HG02870 (cell line): Measurements from ENCODE around the gene ITGB3BP.
"Not testable (repeated sequence)": the region's sequence is repeated elsewhere in the genome, so short reads cannot be mapped to it uniquely, and the experiment has no call there.

Experiments
- ATAC-seq: cut with Tn5 transposase; IDR thresholded peaks from one replicate; pipeline ENCODE4 v1.9.1; 2021; ENCODE audit warnings: mild to moderate bottlenecking, moderate library complexity; ENCODE audit not compliant: unreplicated experiment

ITGB3BP gene

DNA sequence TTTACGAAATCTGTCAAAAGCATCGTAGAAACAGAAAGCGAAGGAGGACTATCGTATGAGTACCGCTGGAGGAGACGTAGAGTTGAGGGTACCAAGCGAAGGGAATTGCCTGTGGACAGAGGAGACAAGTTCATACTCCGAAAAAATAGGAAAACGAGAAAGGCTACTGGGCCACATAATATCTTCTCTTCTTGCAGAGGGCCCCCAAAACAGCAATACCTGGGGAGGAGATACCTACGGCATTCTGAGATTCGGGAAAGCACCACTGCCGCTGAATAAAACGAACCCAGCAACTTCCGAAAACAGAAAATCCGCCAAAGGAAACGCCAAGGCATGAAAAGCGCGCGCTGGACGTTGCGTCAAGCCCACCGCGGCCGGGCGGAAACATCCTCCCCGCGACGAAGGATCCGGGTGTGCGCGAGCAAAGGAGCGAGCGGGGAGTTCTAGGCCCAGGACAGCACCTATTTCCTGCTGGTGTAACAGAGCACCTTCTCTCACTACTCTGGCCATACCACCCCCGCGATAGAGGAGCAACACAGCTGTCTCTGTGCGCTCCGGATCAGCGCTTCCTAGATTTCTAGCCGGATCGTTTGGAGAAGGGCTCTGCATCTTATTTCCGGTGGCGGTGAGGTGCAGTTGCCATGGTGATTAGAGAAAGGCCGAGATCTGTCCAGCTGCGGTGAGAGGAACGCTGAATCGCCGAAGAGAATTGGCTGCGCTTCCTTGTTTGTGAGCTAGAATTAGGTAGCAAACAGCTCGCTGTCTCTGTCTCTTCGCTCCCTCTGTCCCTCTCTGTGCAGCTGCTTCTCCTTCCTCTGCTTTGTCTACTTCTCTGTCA lies at the start of gene ITGB3BP, which contains the start of gene EFCAB7:
Gene ITGB3BP (minus strand): TSS at position 335 of the 838 bp plus-strand sequence. CDS start 92 bp downstream, at position 243.
Gene EFCAB7 (plus strand): TSS at position 635 of the 838 bp plus-strand sequence. CDS start 2,048 bp downstream, outside the sequence.
- peak; percentile 88 for ATAC-seq

DNA sequence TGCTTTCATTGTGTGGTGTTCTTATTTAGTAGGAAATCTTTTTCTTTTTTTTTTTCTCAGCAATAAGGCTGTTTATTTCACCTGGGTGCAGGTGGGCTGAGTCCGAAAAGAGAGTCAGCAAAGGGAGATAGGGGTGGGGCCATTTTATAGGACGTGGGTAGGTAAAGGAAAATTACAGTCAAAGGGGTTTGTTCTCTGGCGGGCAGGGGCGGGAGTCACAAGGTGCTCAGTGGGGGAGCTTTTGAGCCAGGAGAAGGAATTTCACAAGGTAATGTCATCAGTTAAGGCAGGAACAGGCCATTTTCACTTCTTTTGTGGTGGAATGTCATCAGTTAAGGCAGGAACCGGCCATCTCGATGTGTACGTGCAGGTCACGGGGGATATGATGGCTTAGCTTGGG lies 49.7 kb upstream of the ITGB3BP start:
- not testable (repeated sequence) for ATAC-seq

DNA sequence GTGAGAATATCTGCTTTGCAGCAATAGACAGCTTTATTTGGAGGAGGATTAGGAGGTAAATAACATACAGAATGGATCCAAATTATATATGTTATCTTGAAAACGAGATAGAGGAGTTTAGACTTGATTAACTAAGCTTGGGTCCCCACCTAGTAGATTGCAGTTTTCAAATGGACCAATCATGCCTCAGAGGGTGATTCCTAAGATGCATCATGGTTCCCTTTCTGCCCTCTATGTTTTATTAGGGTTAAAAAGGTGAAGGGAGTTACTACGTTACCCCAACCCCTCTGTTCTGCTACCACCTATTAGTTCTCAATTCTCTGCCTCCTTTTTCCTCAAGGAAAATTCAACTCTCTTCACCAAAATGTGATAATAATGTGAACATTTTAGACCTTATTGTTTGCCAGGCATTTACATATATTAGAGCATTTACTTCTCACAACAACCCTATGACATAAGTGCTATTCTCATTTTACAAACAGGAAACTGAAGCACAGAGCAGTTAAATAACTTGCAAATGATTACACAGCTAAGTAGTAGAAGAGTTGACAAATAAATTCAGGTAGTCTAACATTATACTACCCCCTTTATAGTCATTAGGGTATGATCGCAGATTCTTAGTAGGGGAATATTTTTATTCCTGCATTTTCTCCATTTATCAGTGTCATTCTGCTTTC lies 46.8 kb upstream of the ITGB3BP start:
- no peak for ATAC-seq

- ATAC-seq: no peak
Measured at GRCh38 chr1:63569068-63569467, 46.0 kb upstream of the ITGB3BP start.

DNA sequence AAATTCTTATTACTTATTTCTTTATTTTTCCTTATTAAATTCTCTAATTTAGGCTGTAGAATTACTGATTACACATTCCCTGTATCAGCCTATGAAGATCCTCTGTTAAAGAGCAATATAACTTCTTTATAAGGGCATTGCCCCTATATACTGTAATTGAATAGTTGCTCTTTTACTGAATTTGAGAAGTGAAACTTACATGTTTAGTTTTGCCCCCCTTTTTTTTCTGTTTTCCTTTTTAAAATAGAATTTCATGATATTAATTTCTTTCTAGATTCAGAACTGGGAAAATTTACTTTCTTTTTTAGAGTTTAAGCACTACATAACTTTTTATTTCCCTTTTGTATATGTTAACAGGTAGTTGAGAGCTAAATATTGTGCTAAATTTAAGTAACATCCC lies 40.7 kb upstream of the ITGB3BP start:
- ATAC-seq: no peak

DNA sequence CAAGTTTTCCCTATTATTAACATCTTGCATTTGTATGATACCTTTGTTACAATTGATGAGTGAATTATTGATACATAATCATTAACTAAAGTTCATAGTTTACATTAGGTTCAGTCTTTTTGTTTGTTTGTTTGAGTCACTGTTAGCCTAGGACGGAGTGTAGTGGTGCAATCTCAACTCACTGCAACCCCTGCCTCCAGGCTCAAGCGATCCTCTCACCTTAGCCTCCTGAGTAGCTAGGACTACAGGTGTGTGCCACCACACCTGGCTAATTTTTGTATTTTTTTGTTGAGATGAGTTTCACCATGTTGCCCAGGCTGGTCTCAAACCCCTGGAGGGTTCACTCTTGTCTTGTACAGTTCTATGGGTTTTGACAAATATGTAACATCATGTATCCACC lies 36.3 kb upstream of the ITGB3BP start:
- no peak for ATAC-seq

GRCh38 chr1:63557365-63557987 lies 34.5 kb upstream of the ITGB3BP start:
- ATAC-seq: no peak

- no peak for ATAC-seq
Measured at GRCh38 chr1:63555480-63555879, 32.5 kb upstream of the ITGB3BP start.

- no peak for ATAC-seq
Measured at GRCh38 chr1:63548877-63549276, 25.9 kb upstream of the ITGB3BP start.

- no peak for ATAC-seq
Measured at GRCh38 chr1:63548303-63548702, 25.3 kb upstream of the ITGB3BP start.

DNA sequence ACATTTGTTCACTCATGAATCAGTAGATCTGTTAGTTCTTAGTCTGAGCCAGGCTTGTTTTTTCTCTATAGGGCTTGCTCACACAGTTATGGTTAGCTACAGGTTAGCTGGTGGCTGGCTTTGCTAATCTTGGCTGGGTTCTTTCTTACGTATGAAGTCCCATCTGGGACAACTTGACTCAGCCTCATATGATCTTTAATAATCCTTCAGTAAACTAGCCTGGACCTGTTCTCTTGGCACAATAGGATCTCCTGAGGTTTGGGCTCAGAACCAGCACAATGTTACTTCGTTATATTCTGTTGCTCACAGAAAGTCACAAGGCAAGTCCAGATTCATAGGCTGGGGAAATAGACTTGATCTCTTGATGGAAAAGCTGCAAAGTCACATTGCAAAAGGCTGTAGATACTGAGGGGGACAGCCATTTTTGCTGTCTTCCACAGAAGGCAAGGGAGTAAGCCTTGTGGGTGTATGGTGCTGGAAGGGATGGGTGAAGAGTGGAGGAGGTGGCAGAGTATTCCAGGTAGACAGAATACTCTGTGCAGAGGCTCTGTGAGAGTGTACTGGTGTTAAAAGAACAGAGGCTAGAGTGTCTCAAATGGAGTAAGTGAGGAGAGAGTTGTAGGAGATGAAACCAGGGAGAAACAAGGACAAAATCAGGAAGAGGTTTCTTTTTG lies 24.7 kb upstream of the ITGB3BP start:
- no peak for ATAC-seq

DNA sequence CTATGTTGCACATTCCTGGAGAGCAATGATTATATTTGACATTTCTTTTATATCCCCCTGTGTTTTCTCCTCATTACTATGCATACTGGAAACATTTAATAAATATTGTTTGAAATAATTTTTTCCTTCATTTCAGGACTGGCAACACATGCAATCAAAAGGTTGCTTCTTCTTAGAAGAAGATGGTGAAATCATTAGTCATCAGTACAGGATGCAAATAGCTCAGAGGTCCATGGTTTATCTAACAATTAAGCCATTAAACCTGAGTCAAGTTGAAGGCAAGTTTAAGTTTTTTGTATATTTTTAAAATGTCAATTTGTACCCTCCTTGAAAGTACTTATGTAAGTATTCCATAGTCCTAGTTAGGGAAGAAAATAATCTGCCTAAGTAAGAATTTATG lies 22.8 kb upstream of the ITGB3BP start:
- no peak for ATAC-seq

DNA sequence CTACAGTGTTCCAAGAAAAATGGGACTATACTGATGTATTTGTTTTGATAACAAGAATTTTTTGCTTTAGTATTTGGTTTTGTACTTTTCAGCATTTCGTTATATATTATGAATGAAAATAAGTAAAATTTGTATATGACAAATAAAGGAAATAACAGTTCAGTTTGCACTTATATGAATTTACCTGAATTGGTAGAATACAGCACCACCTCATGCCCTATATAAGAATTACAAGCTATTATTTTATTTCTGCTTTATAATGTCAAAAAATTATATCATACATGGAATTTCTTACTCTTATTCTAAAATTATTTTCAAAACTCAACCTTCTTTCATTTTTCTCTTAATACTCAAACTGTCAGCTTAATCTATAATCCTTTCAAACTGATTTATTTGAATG lies 14.9 kb upstream of the ITGB3BP start:
- no peak for ATAC-seq

DNA sequence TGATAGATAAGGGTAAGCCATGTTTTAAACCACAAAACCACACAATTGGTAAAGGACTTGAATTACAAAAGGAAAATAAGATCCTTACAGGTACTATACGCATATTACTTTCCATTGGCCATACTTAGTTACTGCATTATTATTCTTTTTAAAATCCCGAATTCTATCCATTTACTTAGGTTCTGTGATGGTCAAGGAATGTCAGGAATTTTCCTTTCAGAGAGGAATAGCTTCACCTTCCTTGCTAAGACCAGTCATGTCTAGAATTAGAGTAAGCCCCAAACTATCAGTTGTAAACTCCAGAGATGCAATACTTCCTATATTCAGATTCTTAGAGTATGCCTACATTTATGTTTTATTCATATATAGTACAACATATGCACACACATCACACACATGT lies 14.0 kb upstream of the ITGB3BP start:
- ATAC-seq: no peak

DNA sequence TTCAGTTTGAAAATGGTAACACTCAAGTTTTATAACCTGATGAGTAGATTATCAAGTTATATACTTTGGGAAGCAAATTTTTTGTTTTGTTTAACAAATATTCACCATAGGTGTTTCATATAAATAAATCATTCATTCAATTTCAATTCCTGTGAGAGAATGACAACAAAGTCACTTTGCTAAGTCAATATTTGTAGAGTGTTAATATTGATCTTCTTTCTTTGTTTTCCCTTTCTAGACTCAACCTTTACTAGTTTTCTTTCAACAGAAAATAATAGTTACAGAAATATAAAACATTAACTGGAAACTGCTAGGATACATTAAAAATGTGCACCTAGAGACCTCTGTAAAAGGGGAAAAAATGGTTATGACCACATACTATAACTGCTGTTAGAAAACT lies 11.4 kb upstream of the ITGB3BP start:
- ATAC-seq: no peak

GRCh38 chr1:63533931-63534330 lies 10.9 kb upstream of the ITGB3BP start:
- no peak for ATAC-seq

- no peak for ATAC-seq
Measured at GRCh38 chr1:63532727-63533126, 9.7 kb upstream of the ITGB3BP start.

DNA sequence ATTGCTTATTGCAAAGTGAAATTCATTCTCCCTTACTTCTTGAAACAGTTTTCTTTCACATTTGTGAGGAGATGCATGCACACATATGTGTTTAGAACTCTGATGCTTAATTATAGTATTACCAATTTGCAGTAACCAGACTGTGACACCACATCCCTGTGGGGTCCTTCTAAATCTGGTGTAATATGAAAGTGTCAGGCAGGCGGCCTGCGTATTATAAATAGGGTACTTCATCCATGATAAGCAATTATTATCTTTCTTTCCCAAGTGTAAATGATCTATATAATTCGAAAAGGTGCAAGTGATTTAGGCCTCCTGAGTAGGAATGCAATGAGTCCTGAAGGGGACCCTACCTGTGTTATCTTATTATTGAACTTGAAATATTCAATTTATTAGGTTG lies 1.2 kb upstream of the ITGB3BP start:
- ATAC-seq: no peak

- ATAC-seq: peak; percentile 19
Measured at GRCh38 chr1:63523738-63524137, 713 bp upstream of the ITGB3BP start.

DNA sequence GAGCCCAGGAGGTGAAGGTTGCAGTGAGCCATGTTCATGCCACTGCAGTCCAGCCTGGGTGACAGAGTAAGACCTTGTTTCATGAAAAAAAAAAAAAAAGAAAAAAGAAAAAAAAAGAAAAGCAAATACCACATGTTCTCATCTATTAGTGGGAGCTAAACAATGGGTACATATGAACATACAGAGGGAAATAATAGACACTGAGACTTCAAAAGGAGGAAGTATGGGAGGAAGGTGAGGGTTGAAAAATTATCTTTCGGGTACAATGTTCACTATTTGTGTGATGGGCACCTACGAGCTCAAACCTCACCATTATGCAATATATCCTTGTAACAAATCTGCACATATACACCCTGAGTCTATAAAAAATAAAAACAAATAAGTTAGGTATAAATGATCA lies 6.4 kb downstream of the ITGB3BP start:
- ATAC-seq: no peak

GRCh38 chr1:63512584-63512983 lies 10.4 kb downstream of the ITGB3BP start:
- ATAC-seq: no peak
